ENCODE measurements around the gene COG5. TPM values are rescaled to one million over a fixed set of nuclear protein-coding genes. Genes with fewer than 3 reads are reported as not detected.

COG5 gene
- total and polyA plus RNA-seq, 8 donors, result 4.1 to 34.7 (median 26.5) TPM

- ATAC-seq (no peak), DNase-seq (no peak), FAIRE-seq (no peak)
- peaks cover 0 to 3% (median 0%) of the 10 kb centered on the region in 3 donors for H3K4me1 ChIP-seq
- H3K27me3 ChIP-seq, result no peaks in the 10 kb centered on the region
- TF ChIP-seq CTCF (IDR thresholded peaks at IDR 0.05), result no peak
- no peaks in the 10 kb centered on the region for H3K9me3 ChIP-seq
- no peak overlapping the region for H3K4me3 ChIP-seq
- no peak overlapping the region for H3K27ac ChIP-seq
- intact Hi-C loops (cut with DNase I), result no loop called here
- H3K36me3 ChIP-seq, result peaks cover 0 to 3% (median 0%) of the 10 kb centered on the region in 3 donors
- 43 to 53% methylated on average over 3 of the region's 3 CpGs for WGBS, 2 donors
Measured at GRCh38 chr7:107591421-107591820, 27.7 kb upstream of the COG5 start.

- FAIRE-seq, result no peak
- Histone ChIP-seq H3K9me3 (no peaks in the 10 kb centered on the region), H3K27me3 (no peaks in the 10 kb centered on the region), H3K4me3 (no peak overlapping the region), H3K36me3 (no peaks in the 10 kb centered on the region), H3K27ac (no peak overlapping the region), H3K4me1 (peaks cover 0 to 3% (median 0%) of the 10 kb centered on the region in 3 donors)
- WGBS, 2 donors, result 92 to 95% methylated on average over 5 of the region's 5 CpGs
- TF ChIP-seq CTCF (IDR thresholded peaks at IDR 0.05), result no peak
- intact Hi-C loops (cut with DNase I), result no loop called here
- no peak for ATAC-seq
- no peak for DNase-seq
Measured at GRCh38 chr7:107588529-107589130, 24.9 kb upstream of the COG5 start.

- Histone ChIP-seq H3K27ac (no peak overlapping the region), H3K9me3 (no peaks in the 10 kb centered on the region), H3K27me3 (no peaks in the 10 kb centered on the region), H3K4me3 (no peak overlapping the region), H3K36me3 (no peaks in the 10 kb centered on the region), H3K4me1 (peaks cover 0 to 19% (median 9%) of the 10 kb centered on the region in 3 donors)
- DNase-seq, result no peak
- no peak for TF ChIP-seq CTCF (IDR thresholded peaks at IDR 0.05)
- no peak for ATAC-seq
- intact Hi-C loops (cut with DNase I), result no loop called here
- 84 to 91% methylated on average over 2 of the region's 2 CpGs for whole genome bisulfite sequencing, 2 donors
- FAIRE-seq, result no peak
Measured at GRCh38 chr7:107584716-107585115, 21.0 kb upstream of the COG5 start.

GRCh38 chr7:107582875-107583274 is 19.2 kb upstream of the COG5 start:
- no peak for ATAC-seq
- TF ChIP-seq CTCF (IDR thresholded peaks at IDR 0.05), result no peak
- H3K36me3 ChIP-seq, result no peaks in the 10 kb centered on the region
- H3K4me3 ChIP-seq, result no peak overlapping the region
- FAIRE-seq, result no peak
- H3K9me3 ChIP-seq, result no peaks in the 10 kb centered on the region
- H3K27ac ChIP-seq, result no peak overlapping the region
- no peak for DNase-seq
- no peaks in the 10 kb centered on the region for H3K27me3 ChIP-seq
- 90 to 96% methylated on average over 2 of the region's 2 CpGs for WGBS, 2 donors
- peaks cover 0 to 19% (median 9%) of the 10 kb centered on the region in 3 donors for H3K4me1 ChIP-seq
- intact Hi-C loops (cut with DNase I), result no loop called here

- H3K4me1 ChIP-seq, result peaks cover 0 to 19% (median 9%) of the 10 kb centered on the region in 3 donors
- peak overlapping the region in 2 of 4 donors; percentile 66 to 68 for H3K4me3 ChIP-seq
- ATAC-seq (no peak), DNase-seq (no peak), FAIRE-seq (no peak)
- no peaks in the 10 kb centered on the region for H3K9me3 ChIP-seq
- no peaks in the 10 kb centered on the region for H3K27me3 ChIP-seq
- no peak overlapping the region for H3K27ac ChIP-seq
- 28 to 39% methylated on average over 5 of the region's 5 CpGs for WGBS, 2 donors
- no peak for TF ChIP-seq CTCF (IDR thresholded peaks at IDR 0.05)
- H3K36me3 ChIP-seq, result no peaks in the 10 kb centered on the region
- intact Hi-C loops (cut with DNase I), result no loop called here
Measured at GRCh38 chr7:107581387-107582013, 17.8 kb upstream of the COG5 start.
